HEK293 (cell line): ENCODE measurements around the gene ABTB2.

ENCODE experiments used
- CTCF ChIP-seq: fragments of 450-650 bp; formaldehyde crosslinking; IDR thresholded peaks from 2 replicates; pipeline ENCODE4 v1.5.1; 2016; ENCODE audit warnings: missing biosample characterization, missing genetic modification characterization
- HOXC10 ChIP-seq: sonication (generic); formaldehyde crosslinking; IDR thresholded peaks from 2 replicates; pipeline ENCODE4 v1.8.1; 2023; ENCODE audit warnings: mild to moderate bottlenecking, missing genetic modification reagents
- KLF7 ChIP-seq: fragments of 450-650 bp; formaldehyde crosslinking; IDR thresholded peaks from 2 replicates; pipeline ENCODE4 v1.5.1; 2016; ENCODE audit warnings: missing biosample characterization, missing genetic modification characterization, borderline replicate concordance
- RBAK ChIP-seq: fragments of 450-650 bp; formaldehyde crosslinking; IDR thresholded peaks from 2 replicates; pipeline ENCODE4 v1.5.1; 2016; ENCODE audit warnings: missing biosample characterization, missing genetic modification characterization
- REST ChIP-seq: fragments of 450-650 bp; formaldehyde crosslinking; IDR thresholded peaks from 2 replicates; pipeline ENCODE4 v1.5.1; 2016; ENCODE audit warnings: missing biosample characterization, missing genetic modification characterization
- SETDB1 ChIP-seq: IDR thresholded peaks from one replicate; pipeline ENCODE4 v1.6.1; 2017; ENCODE audit warnings: mild to moderate bottlenecking, low read length, moderate library complexity, mixed read lengths; ENCODE audit not compliant: insufficient read length
- ZFP3 ChIP-seq: fragments of 450-650 bp; formaldehyde crosslinking; IDR thresholded peaks from 2 replicates; pipeline ENCODE4 v1.5.1; 2016; ENCODE audit warnings: low read depth, missing biosample characterization, missing genetic modification characterization
- ZNF26 ChIP-seq: fragments of 450-650 bp; formaldehyde crosslinking; IDR thresholded peaks from 2 replicates; pipeline ENCODE4 v1.5.1; 2016; ENCODE audit warnings: missing biosample characterization, missing genetic modification characterization
- ZNF501 ChIP-seq: fragments of 450-650 bp; formaldehyde crosslinking; IDR thresholded peaks from 2 replicates; pipeline ENCODE4 v1.5.1; 2016; ENCODE audit warnings: missing biosample characterization, missing genetic modification characterization
- ZNF585B ChIP-seq: fragments of 450-650 bp; formaldehyde crosslinking; IDR thresholded peaks from 2 replicates; pipeline ENCODE4 v1.5.1; 2016; ENCODE audit warnings: missing biosample characterization, missing genetic modification characterization
- ZNF692 ChIP-seq: fragments of 450-650 bp; formaldehyde crosslinking; IDR thresholded peaks from 2 replicates; pipeline ENCODE4 v1.5.1; 2016; ENCODE audit warnings: missing biosample characterization, missing genetic modification characterization
- ZNF704 ChIP-seq: fragments of 450-650 bp; formaldehyde crosslinking; IDR thresholded peaks from 2 replicates; pipeline ENCODE4 v1.5.1; 2016; ENCODE audit warnings: missing biosample characterization, missing genetic modification characterization
- ZNF785 ChIP-seq: fragments of 450-650 bp; formaldehyde crosslinking; IDR thresholded peaks from 2 replicates; pipeline ENCODE4 v1.5.1; 2016; ENCODE audit warnings: missing biosample characterization, missing genetic modification characterization

- TF ChIP-seq CTCF: no peak
- TF ChIP-seq REST (tag by site-specific recombination): no peak
- no peak for TF ChIP-seq ZNF501 (tag by site-specific recombination)
- TF ChIP-seq KLF7 (tag by site-specific recombination): no peak
- no peak for TF ChIP-seq SETDB1
- no peak for TF ChIP-seq ZNF26 (tag by site-specific recombination)
- TF ChIP-seq ZNF785 (tag by site-specific recombination): no peak
- no peak for TF ChIP-seq ZFP3 (tag by site-specific recombination)
- TF ChIP-seq HOXC10 (CRISPR knock-in tag): no peak
- no peak for TF ChIP-seq ZNF704
- TF ChIP-seq ZNF692 (tag by site-specific recombination): no peak
- no peak for TF ChIP-seq RBAK (tag by site-specific recombination)
- TF ChIP-seq ZNF585B (tag by site-specific recombination): no peak
Measured at GRCh38 chr11:34207487-34208180, 150.2 kb downstream of the ABTB2 start.
